CD4-positive, alpha-beta T cell treated with Interleukin-17A for 1 hour (primary cell): ENCODE measurements around the gene NGB.

ENCODE experiments used
- DNase-seq: peaks from one replicate; pipeline ENCODE4 v3.0.0-alpha.2; 2020

The NGB gene

DNA sequence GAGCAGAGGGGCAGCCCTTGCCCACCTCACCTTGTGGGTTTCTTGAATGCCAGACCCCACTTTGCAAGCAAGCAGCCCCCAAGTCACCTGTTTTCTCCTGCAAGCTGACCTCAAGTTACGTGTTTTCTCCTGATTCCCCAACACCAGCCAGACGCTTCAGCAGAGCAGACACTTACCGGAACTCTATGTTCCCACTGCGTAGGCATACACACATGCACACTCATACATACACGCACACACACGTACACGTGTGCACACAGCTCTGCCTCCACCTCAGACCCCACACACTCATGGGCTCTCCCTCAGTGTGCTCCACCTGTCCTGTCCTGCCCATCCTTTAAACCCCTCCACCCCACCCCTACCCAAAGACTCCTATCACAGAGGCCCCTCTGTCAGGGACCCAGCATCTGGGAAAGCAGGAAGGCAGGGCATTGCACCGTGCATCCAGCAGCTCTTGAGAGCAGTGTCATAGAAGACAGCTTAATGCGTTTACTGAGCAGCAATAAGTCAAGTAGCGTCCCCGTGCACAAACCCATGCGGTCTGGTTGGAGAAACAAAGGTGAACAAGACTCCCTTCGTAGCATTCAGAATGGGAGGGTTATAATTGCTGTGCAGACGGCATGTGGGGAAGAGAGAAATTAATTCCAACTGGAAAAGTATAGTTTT, 45.0 kb downstream of the NGB start:
- DNase-seq, result no peak

- no peak for DNase-seq
Measured at GRCh38 chr14:77225254-77225653, 45.8 kb downstream of the NGB start.

- no peak for DNase-seq
Measured at GRCh38 chr14:77224212-77224611, 46.8 kb downstream of the NGB start.

DNA sequence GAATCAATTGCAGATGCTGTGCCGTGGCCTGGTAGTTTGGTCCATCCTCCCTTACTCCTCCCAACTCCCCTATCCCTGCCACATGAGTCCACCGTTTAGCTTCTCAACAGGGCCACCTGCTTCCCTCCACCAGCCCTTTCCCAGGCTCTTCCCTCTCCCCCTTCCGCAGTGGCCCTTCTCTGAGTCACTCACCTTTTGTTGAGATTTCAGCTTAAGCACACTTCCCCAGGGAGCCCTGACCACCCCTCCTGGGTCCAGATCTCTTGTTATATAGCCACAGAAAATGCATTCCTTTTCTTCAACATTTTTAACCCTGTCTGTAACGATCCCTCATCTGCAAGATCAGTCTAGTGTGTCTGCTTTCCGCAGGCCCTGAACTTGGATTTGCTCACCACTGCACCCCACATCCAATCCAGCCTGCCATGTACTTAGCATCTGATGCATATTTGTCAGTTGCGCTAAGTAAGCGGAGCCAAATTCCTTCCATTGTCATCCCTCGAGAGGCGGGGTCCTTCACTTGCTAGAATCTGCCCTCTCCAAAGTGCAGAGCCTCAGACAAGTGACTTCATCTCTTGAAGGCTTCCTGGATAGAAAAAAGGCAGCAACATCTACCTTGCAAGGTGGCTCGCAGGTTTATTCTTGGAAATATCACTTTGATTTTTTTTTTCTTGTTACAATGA, 48.3 kb downstream of the NGB start:
- no peak for DNase-seq

DNA sequence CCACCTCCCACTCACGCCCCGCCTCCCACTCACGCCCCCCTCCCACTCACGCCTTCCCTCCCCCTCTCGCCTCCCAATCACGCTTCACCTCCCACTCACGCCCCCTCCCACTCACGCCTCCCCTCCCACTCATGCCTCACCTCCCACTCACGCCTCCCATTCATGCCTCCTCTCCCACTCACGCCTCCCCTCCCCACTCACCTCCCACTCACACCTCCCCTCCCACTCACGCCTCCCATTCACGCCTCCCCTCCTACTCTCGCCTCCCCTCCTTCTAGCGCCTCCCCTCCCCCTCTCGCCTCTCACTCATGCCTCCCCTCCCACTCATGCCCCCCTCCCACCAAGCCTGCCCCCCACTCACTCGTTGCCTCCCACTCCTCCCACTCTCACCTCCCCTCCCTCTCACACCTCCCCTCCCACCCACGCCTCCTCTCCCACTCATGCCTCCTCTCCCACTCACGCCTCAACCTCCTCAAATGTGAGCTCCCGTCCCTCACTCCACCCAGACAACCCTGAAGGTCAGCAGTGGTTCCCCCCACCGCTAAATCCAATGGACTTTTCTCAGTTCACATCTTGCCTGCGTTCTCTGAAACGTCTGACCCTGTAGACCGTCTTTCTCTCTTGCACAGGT, 49.6 kb downstream of the NGB start:
- DNase-seq, result peak; percentile 24

GRCh38 chr14:77220246-77221017, 50.6 kb downstream of the NGB start:
- DNase-seq, result no peak

DNA sequence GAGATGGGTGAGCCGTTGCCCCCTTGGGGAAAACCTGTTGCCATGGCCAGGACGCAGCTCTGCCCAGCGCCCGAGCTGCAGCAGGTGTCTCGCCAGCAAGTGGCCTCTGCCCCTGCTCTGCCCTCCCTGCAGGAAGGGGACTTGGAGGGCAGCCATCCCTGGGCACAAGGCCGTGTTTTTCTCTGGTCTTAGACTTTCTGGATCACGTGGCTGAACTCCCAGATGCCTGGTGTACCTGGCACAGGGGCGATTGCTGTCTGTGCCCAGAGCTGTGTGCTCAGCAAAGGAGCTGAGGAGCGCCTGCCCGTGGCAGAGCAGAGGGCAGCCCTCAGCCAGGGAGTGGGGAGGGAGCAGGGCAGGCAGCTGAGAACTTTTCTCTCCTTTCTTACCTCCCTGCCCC, 51.4 kb downstream of the NGB start:
- no peak for DNase-seq

GRCh38 chr14:77217551-77217950, 53.5 kb downstream of the NGB start:
- no peak for DNase-seq
